Measurements from ENCODE around the gene SLC25A18.

Gene SLC25A18

DNA sequence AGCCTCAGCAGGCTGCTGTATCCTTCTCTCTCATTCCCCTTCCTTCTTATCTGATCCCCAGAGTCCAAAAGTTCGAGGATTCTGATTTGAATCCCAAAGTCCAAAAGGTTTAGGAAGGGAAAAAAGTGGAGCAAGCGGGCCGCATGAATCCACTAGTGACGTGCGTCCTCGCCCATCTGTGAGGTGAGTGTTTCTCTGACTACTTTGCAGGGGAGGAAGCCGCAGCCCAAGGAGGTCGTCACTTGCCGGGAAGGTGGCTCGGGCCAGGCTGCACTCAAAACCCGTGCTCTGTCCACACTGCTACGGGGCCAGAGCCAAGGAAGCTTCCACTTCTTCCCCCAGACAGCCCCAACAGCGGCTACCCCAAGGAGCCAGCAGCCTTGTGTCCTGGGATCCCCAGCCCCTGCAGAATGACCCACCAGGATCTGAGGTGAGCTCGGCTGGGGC is 16.3 kb downstream of the SLC25A18 start:
- TF ChIP-seq, protein P1, sequence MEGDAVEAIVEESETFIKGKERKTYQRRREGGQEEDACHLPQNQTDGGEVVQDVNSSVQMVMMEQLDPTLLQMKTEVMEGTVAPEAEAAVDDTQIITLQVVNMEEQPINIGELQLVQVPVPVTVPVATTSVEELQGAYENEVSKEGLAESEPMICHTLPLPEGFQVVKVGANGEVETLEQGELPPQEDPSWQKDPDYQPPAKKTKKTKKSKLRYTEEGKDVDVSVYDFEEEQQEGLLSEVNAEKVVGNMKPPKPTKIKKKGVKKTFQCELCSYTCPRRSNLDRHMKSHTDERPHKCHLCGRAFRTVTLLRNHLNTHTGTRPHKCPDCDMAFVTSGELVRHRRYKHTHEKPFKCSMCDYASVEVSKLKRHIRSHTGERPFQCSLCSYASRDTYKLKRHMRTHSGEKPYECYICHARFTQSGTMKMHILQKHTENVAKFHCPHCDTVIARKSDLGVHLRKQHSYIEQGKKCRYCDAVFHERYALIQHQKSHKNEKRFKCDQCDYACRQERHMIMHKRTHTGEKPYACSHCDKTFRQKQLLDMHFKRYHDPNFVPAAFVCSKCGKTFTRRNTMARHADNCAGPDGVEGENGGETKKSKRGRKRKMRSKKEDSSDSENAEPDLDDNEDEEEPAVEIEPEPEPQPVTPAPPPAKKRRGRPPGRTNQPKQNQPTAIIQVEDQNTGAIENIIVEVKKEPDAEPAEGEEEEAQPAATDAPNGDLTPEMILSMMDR (IDR thresholded peaks at IDR 0.05; ENCODE audit: borderline replicate concordance, insufficient read depth, low read depth, low read length), result no peak
- H3K4me3 ChIP-seq (ENCODE audit: low read depth, low read length), result no peak overlapping the region

DNA sequence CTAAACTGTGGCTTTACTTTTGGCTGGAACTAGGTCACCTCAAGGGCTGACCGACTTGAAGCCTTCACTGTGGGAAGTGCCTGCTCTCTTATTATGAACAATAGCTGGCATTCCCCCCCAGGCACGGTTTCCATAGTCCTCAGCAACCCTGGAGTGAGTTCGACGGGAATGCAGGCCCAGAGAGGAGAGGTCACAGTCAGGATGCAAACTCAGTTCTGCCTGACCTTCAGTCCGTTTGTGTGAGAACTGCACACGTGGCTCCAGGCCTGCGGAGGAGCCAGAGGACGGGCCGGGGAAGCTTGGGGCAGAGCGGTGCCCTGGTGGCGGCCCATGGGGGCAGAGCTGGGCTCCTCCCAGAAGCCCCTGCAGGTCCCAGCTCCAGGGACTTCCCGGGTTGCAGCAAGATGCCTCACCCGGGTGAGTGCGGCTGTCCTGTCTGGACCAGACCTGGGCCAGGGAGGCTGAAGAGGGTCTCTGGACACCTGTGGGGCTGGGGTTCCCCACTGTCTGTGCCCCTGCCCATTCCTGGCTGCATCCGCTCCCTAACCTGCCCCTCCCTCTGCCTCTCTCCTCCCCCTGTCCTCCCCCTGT is 17.2 kb downstream of the SLC25A18 start:
- H3K4me3 ChIP-seq (ENCODE audit: low read depth, low read length), result no peak overlapping the region
- TF ChIP-seq, protein P1 (IDR thresholded peaks at IDR 0.05; ENCODE audit: borderline replicate concordance, insufficient read depth, low read depth, low read length), result no peak

DNA sequence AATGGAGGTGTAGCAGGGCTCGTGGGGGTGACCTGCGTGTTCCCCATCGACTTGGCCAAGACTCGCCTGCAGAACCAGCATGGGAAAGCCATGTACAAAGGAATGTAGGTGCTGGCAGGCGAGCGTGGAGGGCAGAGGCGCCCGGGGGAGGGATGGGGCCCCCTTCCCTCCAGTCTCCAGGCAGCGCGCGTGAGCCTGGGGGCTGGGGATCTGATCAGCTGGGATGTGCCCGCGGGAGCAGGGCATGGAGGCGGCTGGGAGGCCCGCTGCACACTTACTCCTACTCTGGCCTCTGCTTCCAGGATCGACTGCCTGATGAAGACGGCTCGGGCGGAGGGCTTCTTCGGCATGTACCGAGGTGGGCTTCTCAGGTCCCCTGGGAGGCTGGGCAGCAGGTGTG is 17.8 kb downstream of the SLC25A18 start:
- H3K4me3 ChIP-seq (ENCODE audit: low read depth, low read length), result no peak overlapping the region
- TF ChIP-seq, protein P1 (IDR thresholded peaks at IDR 0.05; ENCODE audit: borderline replicate concordance, insufficient read depth, low read depth, low read length), result no peak

- TF ChIP-seq, protein P1 (IDR thresholded peaks at IDR 0.05; ENCODE audit: borderline replicate concordance, insufficient read depth, low read depth, low read length), result no peak
- no peak overlapping the region for H3K4me3 ChIP-seq (ENCODE audit: low read depth, low read length)
These were observed 18.3 kb downstream of the SLC25A18 start for GRCh38 chr22:17581631-17582030.

- H3K4me3 ChIP-seq (ENCODE audit: low read depth, low read length), result no peak overlapping the region
These were observed 19.9 kb downstream of the SLC25A18 start for GRCh38 chr22:17583151-17583550.

DNA sequence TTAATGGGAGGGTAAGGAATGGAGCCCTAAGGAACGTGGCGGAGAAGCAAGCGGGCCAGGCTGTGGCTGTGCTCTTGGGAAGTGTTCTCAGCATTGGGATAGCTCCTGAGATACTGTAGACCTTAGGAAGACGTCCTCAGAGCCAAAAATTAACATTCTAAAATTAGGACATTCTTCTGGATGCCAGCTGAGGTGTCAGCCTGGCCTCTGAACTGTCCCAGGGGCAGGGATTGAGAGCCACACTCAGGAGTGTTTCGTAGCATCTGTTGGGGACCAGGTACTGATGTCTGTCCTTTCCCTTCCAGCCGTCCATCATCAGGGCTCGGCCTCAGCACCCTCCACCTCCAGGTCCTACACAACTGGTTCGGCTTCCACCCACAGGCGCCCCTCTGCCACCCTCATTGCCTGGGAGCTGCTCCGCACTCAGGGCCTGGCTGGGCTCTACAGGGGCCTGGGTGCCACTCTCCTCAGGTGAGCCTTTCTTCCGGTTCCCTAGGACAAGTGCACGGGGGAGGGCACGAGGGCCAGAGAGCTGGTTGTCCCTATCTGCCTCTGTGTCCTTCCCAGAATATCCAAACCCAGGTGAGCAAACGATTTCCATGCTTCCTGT is 23.6 kb downstream of the SLC25A18 start:
- TF ChIP-seq, protein P1 (IDR thresholded peaks at IDR 0.05; ENCODE audit: borderline replicate concordance, insufficient read depth, low read depth, low read length), result no peak
- H3K4me3 ChIP-seq (ENCODE audit: low read depth, low read length), result no peak overlapping the region

More at GRCh38 chr22:17583151-17583550, 19.9 kb downstream of the SLC25A18 start:
- TF ChIP-seq, protein P1 (IDR thresholded peaks at IDR 0.05; ENCODE audit: borderline replicate concordance, insufficient read depth, low read depth, low read length), result no peak

DNA sequence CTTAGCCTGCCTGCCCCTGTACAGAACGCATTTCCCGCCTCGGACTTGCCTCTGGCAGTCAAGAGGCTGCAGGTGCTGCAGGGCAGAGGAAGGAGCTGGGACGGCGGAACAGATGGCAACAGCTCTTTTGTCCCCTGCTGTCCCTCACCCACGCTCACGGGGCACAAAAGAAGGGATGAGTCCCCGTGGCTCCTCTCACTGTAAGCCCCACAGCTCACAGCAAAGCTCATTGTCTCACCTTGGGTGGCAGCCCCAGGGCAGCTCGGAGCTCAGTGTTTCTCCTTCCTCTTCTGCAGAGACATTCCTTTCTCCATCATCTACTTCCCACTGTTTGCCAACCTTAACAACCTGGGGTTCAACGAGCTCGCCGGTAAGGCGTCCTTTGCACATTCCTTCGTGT is 24.3 kb downstream of the SLC25A18 start:
- TF ChIP-seq, protein P1 (IDR thresholded peaks at IDR 0.05; ENCODE audit: borderline replicate concordance, insufficient read depth, low read depth, low read length), result no peak
- no peak overlapping the region for H3K4me3 ChIP-seq (ENCODE audit: low read depth, low read length)
